NCI-H2081 (cell line): ENCODE data around the gene CNTN5.
"Not testable (repeated sequence)": the region's sequence is repeated elsewhere in the genome, so short reads cannot be mapped to it uniquely, and the experiment has no call there.

Experiments used
- DNase-seq, 2 experiments: peaks; one replicate each; lab custom pipeline; 2025; lab: John Stamatoyannopoulos, UW

CNTN5 gene

DNA sequence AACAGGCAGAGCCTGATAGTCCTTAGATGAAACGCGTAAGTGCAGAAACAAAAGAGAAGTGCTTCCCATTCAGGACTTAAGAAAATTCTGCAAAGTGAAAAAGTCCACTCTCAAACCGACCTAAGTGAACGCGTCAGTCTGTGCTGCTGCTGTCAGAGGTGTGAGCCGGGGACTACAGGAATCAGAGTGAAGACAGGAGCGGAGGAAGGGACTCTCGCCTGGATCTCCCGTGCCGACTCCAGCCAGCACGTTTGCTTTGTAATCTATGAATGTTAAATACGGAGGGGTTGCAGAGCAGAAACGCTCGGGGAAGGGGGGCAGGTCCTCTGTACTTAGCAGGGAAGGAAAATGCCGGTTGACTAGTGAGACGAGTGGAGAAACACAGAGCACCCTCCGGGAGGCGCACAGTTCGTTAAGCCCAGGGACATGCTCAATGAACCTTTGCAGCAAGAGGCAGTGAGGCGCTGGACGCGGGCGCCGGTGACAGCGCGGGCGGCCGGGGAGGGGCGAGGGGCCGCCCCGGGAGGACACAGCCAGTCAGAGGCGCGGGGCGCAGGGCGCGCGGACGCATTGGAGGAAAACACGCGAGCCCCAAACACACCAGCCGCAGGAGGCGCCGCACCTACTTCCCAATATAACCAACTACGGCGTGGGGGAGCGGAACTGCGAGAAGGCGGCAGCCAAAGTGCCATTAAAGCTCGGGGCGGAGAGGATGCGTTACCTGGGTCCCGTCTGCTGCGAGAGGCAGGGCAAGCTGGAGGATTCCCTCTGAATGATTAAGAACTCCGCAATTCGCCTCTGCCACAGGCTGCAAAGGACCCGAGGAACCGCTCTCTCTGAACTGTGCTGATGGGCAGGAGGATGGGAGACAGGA, at the start of gene CNTN5:
CNTN5 (plus strand) TSS at position 598 of the 874 bp plus-strand sequence.
- peak; percentile 77 to 87 for DNase-seq

DNA sequence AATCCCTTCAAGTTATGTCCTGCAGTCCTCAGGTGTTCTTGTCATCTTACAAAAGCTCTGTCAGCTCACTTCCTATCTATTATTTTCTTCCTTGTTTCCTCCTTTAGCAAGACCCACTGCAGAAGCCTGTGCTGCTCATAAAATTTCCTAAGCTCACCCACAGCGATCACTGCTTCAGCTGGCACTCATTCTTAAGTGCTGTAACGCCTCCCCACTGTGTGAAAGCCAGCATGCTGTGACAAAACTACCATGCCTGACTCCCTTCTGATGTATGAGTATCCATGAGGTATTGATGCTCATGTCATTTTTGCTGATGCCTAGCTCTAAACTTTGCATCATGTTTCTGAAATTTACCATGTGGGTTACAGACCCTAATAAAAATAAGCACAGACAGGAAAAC, 41.5 kb upstream of the CNTN5 start:
- peak; percentile 25 to 83 for DNase-seq

DNA sequence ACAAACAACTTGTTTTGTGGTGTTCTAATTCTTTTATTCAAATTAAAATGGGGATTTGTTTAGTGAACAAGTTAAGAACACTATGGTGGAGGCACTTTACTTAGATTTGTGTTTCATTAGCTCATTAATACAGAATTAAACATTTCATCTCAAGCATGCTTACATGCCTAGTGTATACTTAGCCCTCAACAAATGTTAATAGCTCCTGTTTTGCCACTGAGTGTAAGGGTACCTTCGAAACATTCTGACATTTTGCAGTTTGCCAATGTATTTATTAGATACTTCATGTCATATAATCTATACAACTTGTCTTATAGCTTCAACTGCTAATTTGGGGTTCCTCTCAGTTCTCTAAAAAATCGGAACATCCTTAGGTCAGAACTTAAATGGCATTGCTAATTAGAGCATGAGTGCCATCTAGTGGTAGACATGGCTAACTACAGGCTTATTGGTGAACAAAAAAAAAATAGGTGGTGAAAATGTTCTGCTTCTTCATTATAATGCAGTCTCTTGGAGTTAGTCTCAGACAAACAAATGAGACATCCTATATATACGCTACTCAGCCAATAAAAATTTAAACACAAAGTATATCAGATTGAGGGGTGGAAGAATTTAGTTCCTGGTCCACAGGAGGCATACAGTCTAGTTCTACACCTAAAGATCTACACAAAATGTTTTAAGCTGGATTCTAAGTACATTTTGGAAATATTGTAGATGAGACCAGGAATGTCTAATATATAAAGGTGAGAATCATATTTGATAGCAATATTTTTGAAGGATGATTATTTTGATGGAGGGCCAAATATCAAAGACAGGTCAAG, 4.9 kb upstream of the CNTN5 start:
- peak; percentile 60 to 62 for DNase-seq

DNA sequence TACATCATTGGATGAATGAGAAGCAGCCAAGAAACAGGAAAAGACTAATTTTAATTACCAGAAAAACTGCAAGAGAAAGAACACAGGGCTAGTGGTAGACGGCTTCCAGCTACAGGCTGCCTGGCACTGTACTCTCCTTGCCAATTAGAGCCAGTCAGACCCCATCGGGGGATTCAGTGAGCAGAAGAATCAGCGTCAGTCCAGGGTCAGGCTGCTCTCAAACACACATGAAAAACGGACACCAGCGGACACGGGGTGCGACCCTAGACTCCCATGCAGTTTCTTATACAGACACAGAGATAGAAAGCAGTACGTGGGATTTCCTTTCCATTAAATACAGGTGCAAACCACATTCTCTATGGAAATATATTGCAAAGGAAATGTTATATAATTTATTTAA, 1.1 kb upstream of the CNTN5 start:
- DNase-seq = peak in 1 of 2 experiments; percentile 25

DNA sequence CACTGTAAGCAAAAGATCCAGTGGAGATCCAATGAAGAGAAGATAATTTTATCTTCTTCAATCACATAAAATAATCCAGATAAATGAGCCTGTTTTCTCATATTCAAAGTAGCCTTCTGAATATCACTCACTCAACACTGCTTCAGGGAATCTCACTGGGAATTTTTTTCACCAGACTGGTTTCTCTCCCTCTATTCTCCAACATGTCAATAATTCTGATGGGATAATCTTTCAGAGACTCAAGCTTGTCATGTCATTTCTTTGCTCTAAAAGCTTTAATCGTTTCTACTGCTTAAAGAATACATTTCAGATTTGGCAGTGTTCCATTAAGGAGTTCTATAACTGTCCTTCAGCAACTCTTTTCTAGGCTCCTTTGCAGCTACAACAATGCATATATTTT, 16.3 kb downstream of the CNTN5 start:
- no peak for DNase-seq

DNA sequence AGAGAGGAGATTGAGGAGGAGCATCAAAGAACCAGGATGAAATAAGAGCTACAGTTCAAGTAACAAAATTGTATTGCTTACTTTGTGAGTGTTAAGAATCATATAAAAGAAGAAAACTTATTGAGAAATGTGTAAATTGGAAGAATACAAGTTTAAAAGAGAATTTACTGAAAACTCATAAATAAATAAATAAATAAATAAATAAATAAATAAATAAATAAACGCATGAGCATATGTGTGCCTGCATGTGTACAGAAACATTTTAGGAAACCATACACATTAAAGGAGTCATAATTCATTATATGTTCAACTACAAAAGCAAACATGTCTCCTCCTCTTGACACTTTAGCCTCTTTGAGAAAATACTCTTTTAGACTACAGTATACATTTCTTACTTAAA, 42.6 kb downstream of the CNTN5 start:
- no peak for DNase-seq

DNA sequence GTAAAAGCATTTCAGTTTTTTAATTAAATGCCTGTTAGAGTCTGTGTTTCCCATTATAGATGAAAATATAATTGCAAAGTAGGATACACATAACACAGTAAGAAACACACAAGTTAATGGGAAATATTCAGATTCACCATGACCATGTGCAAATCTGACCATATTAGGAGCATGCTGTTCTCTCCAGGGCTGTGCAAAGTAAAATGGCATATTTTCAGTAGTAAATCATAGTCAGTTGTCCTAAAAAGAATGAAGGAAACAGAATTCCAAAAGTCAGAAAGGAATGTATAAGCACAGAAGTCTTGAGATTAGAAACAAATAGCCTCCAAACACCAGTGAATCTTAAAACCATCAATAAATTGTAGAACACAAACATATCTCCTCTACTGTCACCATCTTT, 44.4 kb downstream of the CNTN5 start:
- DNase-seq = no peak

DNA sequence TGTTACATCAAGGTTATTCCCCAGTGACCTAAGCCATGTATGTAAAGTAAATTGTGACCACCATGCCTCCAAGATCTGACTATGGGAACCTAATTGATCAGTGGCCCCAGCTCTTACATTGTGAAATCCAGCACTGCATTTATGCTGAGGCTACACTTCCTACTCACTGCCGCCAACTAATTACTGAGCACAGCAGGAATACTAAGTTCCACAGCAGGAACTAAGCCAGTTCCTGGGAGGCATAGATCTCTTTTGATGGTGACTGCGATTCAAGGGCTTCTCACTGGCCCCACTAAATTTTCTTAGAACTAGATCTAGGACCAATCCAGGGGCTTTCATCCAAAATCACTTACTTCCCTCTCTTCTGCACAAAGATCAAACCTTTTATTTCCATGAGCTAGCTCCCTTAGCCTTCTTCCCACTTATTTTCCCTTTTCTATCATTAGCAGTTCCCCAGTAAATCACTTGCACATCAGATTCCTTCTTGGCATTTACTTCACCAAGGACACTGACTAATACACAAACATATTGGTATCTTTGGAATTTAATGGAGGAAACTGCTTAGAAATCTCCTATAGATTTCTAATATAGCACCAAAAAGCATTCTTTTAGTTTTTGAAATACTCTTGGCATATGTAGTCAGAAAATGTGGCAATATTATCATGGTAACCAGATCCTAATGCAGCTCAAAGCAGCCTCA, 46.0 kb downstream of the CNTN5 start:
- peak; percentile 28 to 82 for DNase-seq

DNA sequence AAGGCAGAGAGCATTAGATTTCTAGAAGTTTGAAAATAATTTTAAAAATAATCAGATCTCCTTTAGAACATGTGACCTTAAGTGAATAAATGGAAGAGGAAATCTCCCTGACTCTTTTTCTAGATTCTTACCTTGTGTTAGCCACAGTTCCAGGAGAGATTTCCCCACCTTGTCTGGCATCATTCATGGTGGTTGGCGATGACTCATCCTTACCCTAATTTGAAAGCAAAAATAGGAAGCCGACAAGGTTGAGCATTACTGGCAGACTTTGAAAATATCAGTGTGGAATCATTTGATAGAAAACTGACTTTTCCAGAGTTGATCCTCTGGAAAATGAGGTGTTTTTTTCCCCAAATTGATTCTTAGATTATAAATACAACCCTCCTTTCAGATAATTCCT, 48.1 kb downstream of the CNTN5 start:
- DNase-seq = peak in 1 of 2 experiments; percentile 8

DNA sequence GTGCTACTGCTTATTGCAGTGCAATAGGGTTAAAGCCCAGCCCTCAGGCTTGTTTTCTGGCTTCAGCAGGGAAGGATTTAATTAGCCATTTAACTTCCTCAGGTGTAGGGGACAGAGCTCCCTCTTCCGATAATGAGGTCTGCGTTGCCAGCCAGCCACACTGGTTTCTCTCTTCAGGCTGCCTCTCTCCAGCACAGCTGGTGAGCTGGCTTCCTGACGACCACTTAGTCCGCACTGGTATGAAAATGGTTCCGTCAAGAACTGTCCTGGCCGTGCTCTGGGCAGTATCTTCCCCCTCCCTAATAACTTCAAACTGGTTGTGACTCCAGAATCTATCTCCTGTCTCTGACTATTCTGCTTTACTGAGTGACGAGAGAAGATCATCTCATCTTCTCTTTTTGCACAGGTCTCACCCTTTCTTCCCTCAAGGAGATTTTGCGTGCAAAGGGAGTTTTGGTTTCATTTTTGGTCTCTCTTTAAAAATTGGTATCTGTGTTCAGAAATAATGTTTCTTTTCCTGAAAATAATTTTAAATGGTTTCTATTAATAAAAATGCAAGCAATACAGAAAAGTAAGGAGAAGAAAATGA, 49.2 kb downstream of the CNTN5 start:
- peak; percentile 71 to 88 for DNase-seq

DNA sequence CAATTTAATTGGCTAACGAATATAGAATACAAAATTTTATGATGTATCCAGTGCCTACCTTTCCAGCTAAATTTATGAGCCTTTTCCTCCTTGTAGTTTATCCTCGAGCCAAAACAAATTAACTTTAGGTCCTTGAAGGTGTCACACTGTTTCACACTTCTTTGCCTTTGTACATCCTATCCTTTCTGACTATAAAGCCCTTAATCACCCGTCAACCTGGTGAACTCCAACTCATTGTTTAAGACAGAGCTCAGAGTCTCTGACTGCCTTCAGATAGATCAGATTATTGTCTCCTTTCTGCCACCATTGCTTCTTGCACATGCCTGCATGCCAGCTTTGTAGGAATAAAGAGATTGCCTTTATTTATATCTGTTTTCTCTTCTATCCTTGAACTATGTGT, 58.8 kb downstream of the CNTN5 start:
- DNase-seq = no peak

DNA sequence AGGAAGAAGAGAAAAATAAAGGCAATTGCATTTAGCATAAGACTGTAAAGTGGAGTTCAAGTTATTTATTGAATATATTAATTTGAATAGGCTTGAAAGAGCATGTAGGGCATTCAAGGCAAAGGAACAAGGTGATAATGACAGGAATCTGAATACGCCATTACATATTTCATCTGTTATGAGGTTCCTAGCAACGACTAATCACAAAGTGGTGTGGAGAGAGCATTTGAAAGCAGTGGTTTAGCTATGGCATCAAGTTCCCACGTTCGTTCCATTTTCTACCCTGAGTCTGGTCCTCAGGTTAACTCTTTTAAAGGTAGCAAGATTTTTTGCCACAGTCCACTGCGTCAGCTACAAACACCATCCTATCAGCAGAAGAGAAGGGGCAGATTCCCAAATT, 59.4 kb downstream of the CNTN5 start:
- no peak for DNase-seq

DNA sequence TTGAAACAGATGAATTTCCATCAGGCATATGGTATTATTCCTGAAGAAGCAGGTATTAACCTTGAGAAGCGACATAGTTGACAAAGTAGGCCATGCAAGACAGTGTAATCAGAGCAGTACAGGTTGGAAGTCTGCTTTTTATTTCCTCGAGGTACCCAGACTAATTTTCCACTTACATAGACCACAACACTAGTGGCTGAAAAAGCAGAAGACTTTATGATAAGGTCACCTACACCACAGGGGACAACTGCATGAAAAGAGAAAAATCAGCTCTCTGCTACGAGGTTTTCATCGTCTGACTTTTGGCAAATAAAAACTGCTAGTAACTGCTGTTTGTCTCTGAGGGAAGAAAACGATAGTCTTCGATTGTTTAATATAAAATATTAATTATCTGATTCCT, 77.5 kb downstream of the CNTN5 start:
- DNase-seq = peak in 1 of 2 experiments; percentile 11

DNA sequence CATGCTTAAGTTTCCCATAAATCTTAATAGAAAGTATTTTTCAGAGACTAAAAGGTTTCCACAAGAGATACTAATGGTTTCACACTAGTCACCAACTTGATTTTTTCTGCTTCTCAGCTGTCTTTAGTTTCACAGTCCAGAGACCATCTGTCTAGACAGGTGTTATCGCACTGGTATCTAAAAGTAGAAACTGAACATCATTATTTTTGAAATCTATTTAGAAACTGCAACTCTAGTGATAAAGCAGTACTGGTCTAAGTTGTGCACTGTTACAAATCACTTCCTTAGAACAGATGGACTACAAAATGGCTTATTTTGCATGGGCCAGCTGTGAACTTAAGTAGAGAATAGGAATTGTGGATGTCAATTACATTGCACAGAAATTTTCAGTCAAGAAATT, 78.0 kb downstream of the CNTN5 start:
- DNase-seq = no peak

DNA sequence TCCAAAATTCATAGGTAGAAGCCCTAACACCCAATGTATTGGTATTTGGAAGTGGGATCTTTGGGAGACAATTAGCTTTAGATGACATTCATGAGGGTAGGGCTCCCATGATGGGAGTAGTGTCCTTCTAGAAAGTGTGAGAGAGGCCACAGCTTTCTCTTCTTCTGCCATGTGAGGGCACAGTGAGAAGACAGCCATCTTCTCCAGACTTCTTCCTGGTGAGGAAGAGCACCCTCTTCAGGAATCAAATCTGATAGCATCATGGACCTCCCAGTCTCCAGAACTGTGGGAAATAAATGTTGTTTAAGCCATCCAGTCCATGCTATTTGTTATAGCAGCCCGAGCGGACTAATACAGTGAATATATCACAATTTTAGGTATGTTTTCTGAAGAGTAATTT, 96.9 kb downstream of the CNTN5 start:
- no peak for DNase-seq

DNA sequence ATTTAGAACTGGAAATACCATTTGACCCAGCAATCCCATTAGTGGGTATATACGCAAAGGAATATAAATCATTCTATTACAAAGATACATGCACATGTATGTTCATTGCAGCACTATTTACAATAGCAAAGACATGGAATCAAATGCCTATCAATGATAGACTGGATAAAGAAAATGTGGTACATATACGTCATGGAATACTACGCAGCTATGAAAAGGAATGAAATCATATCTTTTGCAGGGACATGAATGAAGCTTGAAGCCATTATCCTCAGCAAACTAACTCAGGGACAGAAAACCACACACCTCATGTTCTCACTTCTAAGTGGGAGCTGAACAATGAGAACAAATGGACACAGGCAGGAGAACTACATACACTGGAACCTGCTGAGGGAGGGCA, 113.1 kb downstream of the CNTN5 start:
- not testable (repeated sequence) for DNase-seq

DNA sequence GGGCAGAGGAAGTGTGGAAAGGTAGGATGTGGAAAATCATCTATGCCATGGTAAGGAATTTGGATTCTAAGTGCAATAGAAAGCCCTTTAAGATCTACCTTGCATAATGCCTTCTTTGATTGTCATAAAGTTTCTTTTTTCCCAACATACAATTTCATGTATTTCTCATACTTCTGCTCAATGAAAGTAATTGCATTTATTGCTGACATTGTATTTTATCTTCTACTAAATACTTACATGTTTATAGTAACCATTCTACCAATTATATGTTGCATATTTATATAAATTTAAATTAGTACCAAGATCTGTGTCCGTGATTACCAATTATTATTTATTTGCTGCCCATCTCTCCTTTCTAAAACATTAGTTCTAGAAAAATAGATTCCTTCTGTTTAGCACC, 114.8 kb downstream of the CNTN5 start:
- no peak for DNase-seq

DNA sequence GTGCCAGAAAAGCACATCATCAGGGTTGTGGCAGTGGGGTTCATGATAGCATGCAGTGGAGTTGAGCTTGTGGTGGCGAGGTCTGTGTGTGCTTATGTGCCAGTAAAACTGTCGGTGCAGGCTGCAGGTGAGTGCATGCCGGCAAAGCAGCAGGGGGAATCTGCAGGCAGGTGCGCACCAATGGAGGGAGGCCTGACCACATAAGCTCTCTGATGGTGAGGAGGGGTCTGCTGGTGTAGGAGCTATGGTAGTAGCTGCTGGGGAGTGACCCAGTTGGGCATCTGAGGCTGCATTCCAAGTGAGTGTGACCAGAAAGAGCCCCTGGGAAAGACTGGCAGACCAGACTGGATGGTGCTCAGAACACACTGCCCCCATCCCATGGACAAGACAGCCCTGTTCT, 121.5 kb downstream of the CNTN5 start:
- no peak for DNase-seq

DNA sequence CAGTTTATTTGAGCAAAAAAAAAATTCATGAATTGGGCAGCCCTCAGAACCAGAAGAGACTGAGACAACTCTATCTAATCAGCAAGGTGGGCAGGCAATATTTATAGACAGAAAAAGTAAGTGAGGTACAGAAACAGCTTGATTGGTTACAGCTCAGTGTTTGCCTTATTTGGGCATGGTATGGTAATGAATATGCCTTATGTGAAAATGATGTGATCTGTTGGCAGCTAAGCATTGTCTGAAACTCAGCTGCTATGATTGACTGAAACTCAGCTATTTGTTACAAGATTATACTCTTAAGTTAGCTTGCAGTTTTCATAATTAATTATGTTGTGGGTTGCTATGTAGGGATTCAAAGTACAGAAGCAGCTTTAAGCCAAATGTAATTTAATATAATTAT, 127.6 kb downstream of the CNTN5 start:
- peak; percentile 3 to 45 for DNase-seq

DNA sequence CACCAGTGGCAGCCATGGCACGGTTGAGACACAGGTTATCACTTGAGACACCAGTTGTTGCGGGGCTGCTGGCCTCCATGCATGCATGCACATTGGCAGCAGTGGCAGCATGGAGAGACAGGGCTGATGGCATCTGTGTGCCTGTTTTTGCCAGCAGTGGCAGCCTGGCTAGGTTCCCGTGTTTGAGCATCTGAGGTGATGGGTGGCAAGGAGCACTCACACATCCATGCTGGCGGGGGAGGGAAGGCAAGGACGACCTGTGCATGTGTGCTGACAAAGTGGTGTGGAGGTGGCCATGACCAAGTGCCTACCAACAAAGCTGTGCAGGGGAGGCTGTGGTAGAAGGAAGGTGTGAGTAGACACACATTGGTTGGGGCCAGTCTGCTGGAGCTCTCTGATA, 133.5 kb downstream of the CNTN5 start:
- no peak for DNase-seq

DNA sequence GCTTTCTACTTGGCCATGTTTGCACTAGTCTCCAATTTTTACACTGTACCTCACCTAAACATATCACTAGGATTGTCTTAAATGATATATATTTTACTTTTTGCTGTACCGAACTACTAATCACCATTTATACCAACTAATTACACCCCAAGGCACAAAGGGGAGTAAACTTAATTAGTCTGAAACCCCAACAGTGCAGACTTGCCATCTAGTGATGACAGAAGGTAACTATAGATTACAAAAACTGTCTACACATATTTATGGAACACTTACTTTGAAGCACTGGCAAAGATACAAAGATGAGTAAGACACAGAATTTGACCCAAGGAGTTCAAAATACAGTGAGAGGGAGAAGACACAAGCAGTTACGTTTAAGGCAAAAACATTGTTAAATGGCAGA, 139.7 kb downstream of the CNTN5 start:
- DNase-seq = no peak

DNA sequence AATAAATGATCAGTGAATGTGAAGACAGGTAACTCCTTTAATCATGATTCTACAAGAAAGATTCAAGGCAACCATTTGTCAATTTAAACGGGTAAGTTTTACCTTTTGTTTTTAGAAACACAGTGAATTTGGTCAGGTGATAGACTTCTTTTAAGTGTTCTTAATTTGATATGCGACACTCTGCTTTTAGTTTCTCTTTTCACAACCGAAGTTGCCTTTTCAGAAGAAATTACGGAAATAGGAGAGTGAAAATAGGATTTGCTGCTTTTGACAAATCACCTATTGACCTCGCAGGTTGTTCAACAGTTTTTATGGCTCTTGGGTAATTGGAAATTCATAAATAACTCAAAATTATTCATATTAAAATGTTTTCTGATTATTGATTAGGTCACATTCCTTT, 142.1 kb downstream of the CNTN5 start:
- DNase-seq = no peak
